Mesenchymal stem cell (in vitro differentiated cells and primary cell): ENCODE data around the gene SGK1.
"Not testable (repeated sequence)": the region's sequence is repeated elsewhere in the genome, so short reads cannot be mapped to it uniquely, and the experiment has no call there.

Experiments used
- DNase-seq: peaks from one replicate; pipeline ENCODE4 v3.0.0-alpha.2; 2013
- H2AFZ ChIP-seq: one replicate; pipeline ENCODE4 v1.6.1; 2013; ENCODE audit warnings: low read depth, mild to moderate bottlenecking, control low read depth, inconsistent platforms, low read length, moderate library complexity
- H2AK5ac ChIP-seq: 2 replicates; pipeline ENCODE4 v1.6.1; 2013; ENCODE audit warnings: low read length, moderate library complexity, mild to moderate bottlenecking, inconsistent platforms; ENCODE audit not compliant: severe bottlenecking
- H2BK120ac ChIP-seq: one replicate; pipeline ENCODE4 v1.6.1; 2013; ENCODE audit warnings: low read depth, mild to moderate bottlenecking, inconsistent platforms, low read length, moderate library complexity
- H2BK12ac ChIP-seq, 2 experiments: one replicate each; pipeline ENCODE4 v1.6.1; 2013; ENCODE audit warnings: inconsistent platforms in 2 of 2, low read length in 2 of 2, mild to moderate bottlenecking in 2 of 2, moderate library complexity in 2 of 2, control low read depth in 1 of 2
- H2BK15ac ChIP-seq: one replicate; pipeline ENCODE4 v1.6.1; 2013; ENCODE audit warnings: mild to moderate bottlenecking, low read depth, inconsistent platforms; ENCODE audit not compliant: poor library complexity, severe bottlenecking
- H2BK5ac ChIP-seq: 2 replicates; pipeline ENCODE4 v1.6.1; 2013; ENCODE audit warnings: low read depth, mild to moderate bottlenecking, low read length, control low read depth, inconsistent platforms; ENCODE audit not compliant: poor library complexity, severe bottlenecking
- H3K14ac ChIP-seq, 2 experiments: one replicate each; pipeline ENCODE4 v1.6.1; 2013; ENCODE audit warnings: inconsistent platforms in 2 of 2, low read length in 2 of 2, control low read depth in 1 of 2, mild to moderate bottlenecking in 1 of 2, moderate library complexity in 1 of 2
- H3K18ac ChIP-seq, 2 experiments: one replicate each; pipeline ENCODE4 v1.6.1; 2013; ENCODE audit warnings: inconsistent platforms in 2 of 2, low read length in 2 of 2, control low read depth in 1 of 2, low read depth in 1 of 2, mild to moderate bottlenecking in 1 of 2
- H3K23ac ChIP-seq, 2 experiments: one replicate each; pipeline ENCODE4 v1.6.1; 2013; ENCODE audit warnings: inconsistent platforms in 2 of 2, low read length in 2 of 2, mild to moderate bottlenecking in 2 of 2, moderate library complexity in 2 of 2, control low read depth in 1 of 2
- H3K27ac ChIP-seq: 2 replicates; pipeline ENCODE4 v1.5.1; 2013; ENCODE audit warnings: mild to moderate bottlenecking, moderate library complexity, low read length, control low read depth, inconsistent platforms; ENCODE audit not compliant: poor library complexity, severe bottlenecking
- H3K27me3 ChIP-seq, 2 experiments: 2 replicates each; pipeline versions ENCODE4 v1.6.1 to v1.7.0; 2013; ENCODE audit warnings: low read length in 2 of 2, mild to moderate bottlenecking in 2 of 2, moderate library complexity in 2 of 2, control low read depth in 1 of 2, inconsistent platforms in 1 of 2; ENCODE audit not compliant: control insufficient read depth in 1 of 2, insufficient read depth in 1 of 2
- H3K36me3 ChIP-seq, 2 experiments: 2 replicates each; pipeline versions ENCODE4 v1.6.1 to v1.7.0; 2013; ENCODE audit warnings: low read length in 2 of 2, control low read depth in 1 of 2, inconsistent platforms in 1 of 2, low read depth in 1 of 2, mild to moderate bottlenecking in 1 of 2; ENCODE audit not compliant: insufficient read depth in 2 of 2, control insufficient read depth in 1 of 2
- H3K4ac ChIP-seq, 2 experiments: one replicate each; pipeline ENCODE4 v1.6.1; 2013; ENCODE audit warnings: inconsistent platforms in 2 of 2, low read length in 2 of 2, mild to moderate bottlenecking in 2 of 2, moderate library complexity in 2 of 2, control low read depth in 1 of 2, low read depth in 1 of 2
- H3K4me1 ChIP-seq: 2 replicates; pipeline ENCODE4 v1.6.1; 2013; ENCODE audit warnings: low read depth, low read length, control low read depth; ENCODE audit not compliant: control insufficient read depth, insufficient read depth
- H3K4me2 ChIP-seq: 2 replicates; pipeline ENCODE4 v1.6.1; 2013; ENCODE audit warnings: low read length, mild to moderate bottlenecking, inconsistent platforms; ENCODE audit not compliant: poor library complexity, severe bottlenecking
- H3K4me3 ChIP-seq, 2 experiments: 2 replicates each; pipeline versions ENCODE4 v1.5.1 to v1.7.0; 2013; ENCODE audit warnings: low read length in 2 of 2, mild to moderate bottlenecking in 2 of 2, control low read depth in 1 of 2, low read depth in 1 of 2; ENCODE audit not compliant: insufficient read depth in 1 of 2
- H3K79me1 ChIP-seq: replicated peaks from 2 replicates; pipeline ENCODE4 v1.6.1; 2013; ENCODE audit warnings: mild to moderate bottlenecking, control low read depth, low read length, inconsistent platforms; ENCODE audit not compliant: poor library complexity, severe bottlenecking
- H3K9ac ChIP-seq: 2 replicates; pipeline ENCODE4 v1.7.0; 2013; ENCODE audit warnings: mild to moderate bottlenecking, low read length, moderate library complexity
- H3K9me3 ChIP-seq: 2 replicates; pipeline ENCODE4 v1.7.0; 2013; ENCODE audit warnings: mild to moderate bottlenecking, low read length; ENCODE audit not compliant: control insufficient read depth
- H4K8ac ChIP-seq: one replicate; pipeline ENCODE4 v1.6.1; 2013; ENCODE audit warnings: inconsistent platforms, mild to moderate bottlenecking, low read length, moderate library complexity
- H4K91ac ChIP-seq: one replicate; pipeline ENCODE4 v1.6.1; 2013; ENCODE audit warnings: mild to moderate bottlenecking, low read length, inconsistent platforms
- WGBS: methylation state at CpG from one replicate; pipeline ENCODE4 v1.1.7; 2013; ENCODE audit warnings: mixed read lengths; 5-methylcytosine and 5-hydroxymethylcytosine counted together

SGK1 gene

GRCh38 chr6:134258849-134259306, 59.0 kb downstream of the SGK1 start:
- Histone ChIP-seq H3K36me3 (no peaks in the 10 kb centered on the region), H3K9me3 (no peaks in the 10 kb centered on the region), H3K4me3 (no peak overlapping the region), H3K18ac (no peak overlapping the region), H3K23ac (no peak overlapping the region), H2BK15ac (no peak overlapping the region), H4K8ac (no peak overlapping the region), H3K14ac (no peak overlapping the region), H3K9ac (no peak overlapping the region), H2BK12ac (no peak overlapping the region), H3K27me3 (no peaks in the 10 kb centered on the region), H2BK5ac (no peak overlapping the region), H3K4me2 (no peak overlapping the region), H2AK5ac (no peak overlapping the region), H2AFZ (no peak overlapping the region), H3K4me1 (peaks cover 4% of the 10 kb centered on the region), H3K27ac (no peak overlapping the region), H3K4ac (no peak overlapping the region), H2BK120ac (no peak overlapping the region), H4K91ac (no peak overlapping the region), H3K79me1 (no peaks in the 10 kb centered on the region)
- DNase-seq: no peak
- WGBS: 87% methylated on average over 3 of the region's 3 CpGs

DNA sequence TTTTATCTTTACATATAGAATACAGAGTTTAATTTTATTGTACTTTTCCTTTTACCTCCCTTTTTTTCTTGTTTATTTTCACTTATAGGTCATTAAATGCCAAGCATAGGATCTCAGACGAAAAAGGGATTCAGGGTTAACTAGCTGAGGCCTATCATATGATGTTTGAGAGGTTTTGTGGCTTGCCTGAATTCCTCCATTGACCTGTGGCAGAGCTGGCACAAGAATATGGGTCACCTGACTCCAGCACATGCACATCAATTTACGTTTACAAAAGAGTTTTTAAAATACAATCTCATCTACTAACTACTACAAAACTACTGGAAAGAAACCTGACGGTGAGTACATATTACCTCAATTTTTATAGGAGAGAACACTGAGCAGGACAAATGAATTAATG, 60.4 kb downstream of the SGK1 start:
- H2AFZ ChIP-seq: no peak overlapping the region
- H3K4me2 ChIP-seq: no peak overlapping the region
- no peaks in the 10 kb centered on the region for H3K36me3 ChIP-seq
- H2BK5ac ChIP-seq: no peak overlapping the region
- H3K18ac ChIP-seq: no peak overlapping the region
- H2BK12ac ChIP-seq: no peak overlapping the region
- 57% methylated on average over 3 of the region's 3 CpGs for WGBS
- H3K4me3 ChIP-seq: no peak overlapping the region
- no peak overlapping the region for H3K9ac ChIP-seq
- no peak overlapping the region for H3K14ac ChIP-seq
- H3K4me1 ChIP-seq: peaks cover 4% of the 10 kb centered on the region
- H3K27me3 ChIP-seq: no peaks in the 10 kb centered on the region
- no peak overlapping the region for H3K27ac ChIP-seq
- no peak overlapping the region for H2BK15ac ChIP-seq
- no peak for DNase-seq
- H3K9me3 ChIP-seq: no peaks in the 10 kb centered on the region
- H3K4ac ChIP-seq: no peak overlapping the region
- H2BK120ac ChIP-seq: no peak overlapping the region
- H3K23ac ChIP-seq: no peak overlapping the region
- no peaks in the 10 kb centered on the region for H3K79me1 ChIP-seq
- no peak overlapping the region for H2AK5ac ChIP-seq
- H4K8ac ChIP-seq: no peak overlapping the region
- H4K91ac ChIP-seq: no peak overlapping the region

GRCh38 chr6:134256862-134257261, 61.0 kb downstream of the SGK1 start:
- WGBS: 94% methylated on average over 8 of the region's 8 CpGs
- no peak for DNase-seq
- no peak overlapping the region for H3K4me3 ChIP-seq

GRCh38 chr6:134255280-134255679, 62.6 kb downstream of the SGK1 start:
- H3K23ac ChIP-seq, H3K27ac ChIP-seq, H3K79me1 ChIP-seq, H2BK120ac ChIP-seq, H2AK5ac ChIP-seq, H3K4ac ChIP-seq, H3K9me3 ChIP-seq, H3K9ac ChIP-seq, H2BK12ac ChIP-seq, H3K18ac ChIP-seq, H2BK5ac ChIP-seq, H4K8ac ChIP-seq, H2BK15ac ChIP-seq, H3K36me3 ChIP-seq, H3K4me1 ChIP-seq, H3K27me3 ChIP-seq, H3K4me3 ChIP-seq, H4K91ac ChIP-seq, H2AFZ ChIP-seq, DNase-seq, H3K4me2 ChIP-seq, H3K14ac ChIP-seq: not testable (repeated sequence)
- 75% methylated on average over 1 of the region's 2 CpGs for WGBS

More at GRCh38 chr6:134256862-134257261, 61.0 kb downstream of the SGK1 start:
- Histone ChIP-seq H3K4me1 (peaks cover 3% of the 10 kb centered on the region), H2BK12ac (no peak overlapping the region), H3K23ac (no peak overlapping the region), H3K18ac (no peak overlapping the region), H3K4me2 (no peak overlapping the region), H4K91ac (no peak overlapping the region), H2BK120ac (no peak overlapping the region), H3K27me3 (no peaks in the 10 kb centered on the region), H3K79me1 (no peaks in the 10 kb centered on the region), H3K9me3 (no peaks in the 10 kb centered on the region), H3K9ac (no peak overlapping the region), H2AFZ (no peak overlapping the region), H2BK15ac (no peak overlapping the region), H2AK5ac (no peak overlapping the region), H3K14ac (no peak overlapping the region), H3K36me3 (no peaks in the 10 kb centered on the region), H3K27ac (no peak overlapping the region), H3K4ac (no peak overlapping the region), H4K8ac (no peak overlapping the region), H2BK5ac (no peak overlapping the region)
